LNCAP (cell line): Measurements from ENCODE around the gene MORN1.

Experiments used
- CTCF ChIP-seq: fragments of 450-650 bp; IDR thresholded peaks from 2 replicates; pipeline ENCODE4 v1.5.1; 2017; ENCODE audit warnings: mild to moderate bottlenecking

MORN1 gene

GRCh38 chr1:2413495-2414296 is 22.3 kb upstream of the MORN1 start:
- TF ChIP-seq CTCF, result no peak

- no peak for TF ChIP-seq CTCF
Observed at GRCh38 chr1:2412773-2413494, 21.6 kb upstream of the MORN1 start.

- TF ChIP-seq CTCF, result no peak
Observed at GRCh38 chr1:2412395-2412772, 21.0 kb upstream of the MORN1 start, which contains the start of gene PEX10. PEX10 (minus strand) TSS chr1:2412564; CDS start chr1:2412502, 62 bp downstream.

- TF ChIP-seq CTCF, result no peak
Observed at GRCh38 chr1:2411801-2412394, 20.5 kb upstream of the MORN1 start.

- no peak for TF ChIP-seq CTCF
Observed at GRCh38 chr1:2409745-2410144, 18.4 kb upstream of the MORN1 start.

GRCh38 chr1:2408859-2409276 is 17.5 kb upstream of the MORN1 start:
- no peak for TF ChIP-seq CTCF

- TF ChIP-seq CTCF, result no peak
Observed at GRCh38 chr1:2408456-2408855, 17.1 kb upstream of the MORN1 start.
